Mucosa of descending colon (tissue), 3 donors: Measurements from ENCODE around the gene LCN10. TPM values are rescaled to one million over a fixed set of nuclear protein-coding genes. Genes with fewer than 3 reads are reported as not detected.

Source experiments
- ATAC-seq: fragments of 200-7000 bp; cut with Tn5 transposase; one replicate; pipeline ENCODE4 v1.9.1; 2020; ENCODE audit warnings: mild to moderate bottlenecking, moderate library complexity
- DNase-seq, 3 donors: peaks; one replicate each; pipeline ENCODE4 v3.0.0-alpha.2; 2020
- H3K36me3 ChIP-seq: fragments of 200-600 bp; one replicate; pipeline ENCODE4 v1.8.0; 2021; ENCODE audit warnings: low read depth, mild to moderate bottlenecking
- H3K4me1 ChIP-seq: fragments of 200-600 bp; one replicate; pipeline ENCODE4 v1.8.0; 2021; ENCODE audit warnings: low read depth, mild to moderate bottlenecking
- H3K4me3 ChIP-seq: fragments of 200-600 bp; one replicate; pipeline ENCODE4 v1.8.0; 2021; ENCODE audit warnings: mild to moderate bottlenecking
- H3K9me3 ChIP-seq: fragments of 200-600 bp; one replicate; pipeline ENCODE4 v1.8.0; 2021; ENCODE audit warnings: mild to moderate bottlenecking
- CTCF ChIP-seq: fragments of 200-600 bp; IDR thresholded peaks from one replicate; pipeline ENCODE4 v1.8.0; 2022; ENCODE audit warnings: antibody characterized with exemption, mild to moderate bottlenecking
- intact Hi-C, 2 donors: fragments of 100-400 bp; cut with DNase I in 1 of 2; cut with micrococcal nuclease in 1 of 2; formaldehyde crosslinking; loops; one replicate each; pipeline versions ENCODE4 v1.11.0 to v1.11.1; 2022; cut with DNase I, micrococcal nuclease
- total RNA-seq, 3 donors: library from RNA; stranded (reverse); fragmentation: NEBNext Ultra II Directional in 2 of 3; extraction: Animal tissue kit (Norgen Biotek cat#: 25700) in 2 of 3; gene quantifications; one replicate each; pipeline versions ENCODE4 v1.2.1 to v1.2.4, GENCODE V29; 2021 to 2023
- donor health status: DM: no; HTN: no; CAD: no; lungs with moderate emphysema.
- donor health status: DM: no; HTN: no; CAD: no.
- donor health status: DM: no; HTN: yes; CAD: no.

LCN10 gene
- total RNA-seq, 3 donors from 2014 or later = 0.12 to 5.1 (median 2.7) TPM

GRCh38 chr9:136728548-136729123, 14.1 kb downstream of the LCN10 start:
- H3K4me1 ChIP-seq = peaks cover 20% of the 10 kb centered on the region
- TF ChIP-seq CTCF = no peak
- DNase-seq = peak; percentile 22 to 67 (median 61)
- H3K36me3 ChIP-seq = no peaks in the 10 kb centered on the region
- no peaks in the 10 kb centered on the region for H3K9me3 ChIP-seq
- ATAC-seq = peak; percentile 57
- H3K4me3 ChIP-seq = peak overlapping the region; percentile 58
- intact Hi-C loops = no loop called here

DNA sequence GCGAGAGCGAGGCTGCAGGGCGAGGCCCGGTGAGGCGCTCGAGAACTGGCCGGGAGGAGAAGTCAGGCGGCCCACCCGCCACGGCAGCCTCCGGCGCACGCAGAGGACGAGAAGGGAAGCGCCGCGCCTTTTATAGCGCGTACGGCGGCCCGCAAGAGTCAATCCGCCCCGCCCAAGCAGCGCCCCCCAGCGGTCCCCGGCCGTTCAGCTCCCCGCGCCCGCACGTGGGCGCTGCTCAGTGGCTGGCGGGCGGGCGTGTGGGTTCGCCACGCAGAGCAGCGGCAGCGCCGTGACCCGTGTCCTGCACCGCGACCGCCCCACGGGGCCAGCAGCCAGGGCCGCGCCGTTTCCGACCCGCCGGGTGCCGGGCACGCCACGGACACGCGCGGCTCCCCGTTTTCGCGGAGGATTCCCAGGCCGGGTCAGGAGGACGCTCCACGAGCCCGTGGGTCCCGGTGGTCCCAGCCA, 14.6 kb downstream of the LCN10 start:
- Histone ChIP-seq H3K36me3 (no peaks in the 10 kb centered on the region), H3K4me3 (peak overlapping the region; percentile 58), H3K9me3 (no peaks in the 10 kb centered on the region), H3K4me1 (peaks cover 20% of the 10 kb centered on the region)
- ATAC-seq (peak; percentile 96), DNase-seq (peak; percentile 90 to 94 (median 93))
- intact Hi-C loops = no loop called here
- TF ChIP-seq CTCF = peak; percentile 94

GRCh38 chr9:136726631-136727191, 16.0 kb downstream of the LCN10 start:
- Histone ChIP-seq H3K4me1 (peaks cover 20% of the 10 kb centered on the region), H3K9me3 (no peaks in the 10 kb centered on the region), H3K4me3 (no peak overlapping the region), H3K36me3 (no peaks in the 10 kb centered on the region)
- no peak for TF ChIP-seq CTCF
- DNase-seq (peak in 1 of 3 donors; percentile 51), ATAC-seq (peak; percentile 32)
- intact Hi-C loops = no loop called here

DNA sequence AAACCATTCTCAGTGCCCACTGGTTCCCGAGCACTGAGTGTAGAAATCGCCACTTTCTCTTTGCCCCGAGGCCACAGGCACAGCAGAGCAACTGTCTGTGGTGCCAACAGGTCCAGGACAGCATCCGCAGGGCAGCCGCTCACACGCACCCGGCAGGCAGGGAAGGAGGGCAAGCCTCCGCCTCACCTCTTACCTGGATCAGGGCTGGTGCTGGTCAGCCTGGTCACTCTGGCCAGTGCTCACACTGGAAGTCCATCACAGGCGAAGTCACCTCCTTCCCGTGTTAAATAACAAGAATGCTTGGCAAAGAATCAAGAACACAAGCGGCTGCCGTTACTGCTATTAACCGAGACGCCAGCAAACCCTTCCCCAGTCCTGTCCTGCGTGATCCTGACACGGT, 16.6 kb downstream of the LCN10 start:
- H3K4me1 ChIP-seq = peaks cover 20% of the 10 kb centered on the region
- H3K9me3 ChIP-seq = no peaks in the 10 kb centered on the region
- no peak for ATAC-seq
- H3K4me3 ChIP-seq = no peak overlapping the region
- no peak for DNase-seq
- H3K36me3 ChIP-seq = no peaks in the 10 kb centered on the region
- intact Hi-C loops = no loop called here
- no peak for TF ChIP-seq CTCF

GRCh38 chr9:136725612-136726011, 17.1 kb downstream of the LCN10 start:
- intact Hi-C loops = no loop called here
- DNase-seq (no peak), ATAC-seq (no peak)
- H3K9me3 ChIP-seq = no peaks in the 10 kb centered on the region
- no peak for TF ChIP-seq CTCF
- H3K36me3 ChIP-seq = no peaks in the 10 kb centered on the region
- no peak overlapping the region for H3K4me3 ChIP-seq
- H3K4me1 ChIP-seq = peaks cover 20% of the 10 kb centered on the region
